IMR-90 (cell line): Measurements from ENCODE around the gene NDEL1.

Experiments
- CEBPB ChIP-seq: IDR thresholded peaks from 2 replicates; pipeline ENCODE4 v1.6.1; 2012; ENCODE audit warnings: low read depth, low read length, improper control_type of control experiment
- CHD1 ChIP-seq: IDR thresholded peaks from 2 replicates; pipeline ENCODE4 v1.6.1; 2012; ENCODE audit warnings: low read depth, low read length, improper control_type of control experiment
- MAZ ChIP-seq: IDR thresholded peaks from 2 replicates; pipeline ENCODE4 v1.6.1; 2012; ENCODE audit warnings: low read depth, mild to moderate bottlenecking, low read length, improper control_type of control experiment, moderate library complexity, borderline replicate concordance
- MXI1 ChIP-seq: IDR thresholded peaks from 2 replicates; pipeline ENCODE4 v1.6.1; 2012; ENCODE audit warnings: low read depth, mild to moderate bottlenecking, low read length, moderate library complexity, borderline replicate concordance
- POLR2A ChIP-seq: IDR thresholded peaks from 2 replicates; pipeline ENCODE4 v1.6.1; 2012; ENCODE audit warnings: mild to moderate bottlenecking, low read depth, low read length
- RAD21 ChIP-seq: IDR thresholded peaks from 2 replicates; pipeline ENCODE4 v1.6.1; 2012; ENCODE audit warnings: low read length, improper control_type of control experiment
- TF ChIP-seq, protein P1 (sequence below): conservative IDR thresholded peaks from 2 replicates; pipeline ENCODE4 v1.5.1; 2012; ENCODE audit warnings: mild to moderate bottlenecking, low read depth, low read length, improper control_type of control experiment
- TF ChIP-seq, protein P2 (sequence below): fragments of 150-350 bp; IDR thresholded peaks from 2 replicates; pipeline ENCODE4 v1.6.1; 2017; ENCODE audit warnings: mild to moderate bottlenecking, antibody characterized with exemption, low read length, low read depth

DNA sequence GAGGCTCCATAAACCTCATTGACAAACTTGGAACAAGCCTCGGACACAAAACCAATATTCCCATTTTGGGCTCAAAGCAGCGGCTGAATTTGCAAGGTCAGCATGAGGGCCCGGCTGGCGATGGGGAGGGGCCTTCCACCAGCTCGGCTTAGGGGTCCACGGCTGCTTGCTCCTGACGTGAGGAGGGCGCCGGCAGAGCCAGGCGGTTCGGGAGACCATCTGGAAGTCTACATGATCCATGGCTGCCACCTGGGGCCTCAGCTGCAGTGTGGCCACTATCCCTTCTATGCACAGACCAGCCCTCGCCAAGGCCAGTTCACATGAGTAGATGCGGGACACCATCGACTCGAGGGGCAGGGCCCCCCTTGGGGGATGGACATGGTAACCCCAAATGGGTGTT lies 39.1 kb downstream of the NDEL1 start:
- TF ChIP-seq POLR2A (no peak), MAZ (no peak), CHD1 (no peak), RAD21 (no peak), MXI1 (no peak), CEBPB (no peak)
- TF ChIP-seq, protein P1, sequence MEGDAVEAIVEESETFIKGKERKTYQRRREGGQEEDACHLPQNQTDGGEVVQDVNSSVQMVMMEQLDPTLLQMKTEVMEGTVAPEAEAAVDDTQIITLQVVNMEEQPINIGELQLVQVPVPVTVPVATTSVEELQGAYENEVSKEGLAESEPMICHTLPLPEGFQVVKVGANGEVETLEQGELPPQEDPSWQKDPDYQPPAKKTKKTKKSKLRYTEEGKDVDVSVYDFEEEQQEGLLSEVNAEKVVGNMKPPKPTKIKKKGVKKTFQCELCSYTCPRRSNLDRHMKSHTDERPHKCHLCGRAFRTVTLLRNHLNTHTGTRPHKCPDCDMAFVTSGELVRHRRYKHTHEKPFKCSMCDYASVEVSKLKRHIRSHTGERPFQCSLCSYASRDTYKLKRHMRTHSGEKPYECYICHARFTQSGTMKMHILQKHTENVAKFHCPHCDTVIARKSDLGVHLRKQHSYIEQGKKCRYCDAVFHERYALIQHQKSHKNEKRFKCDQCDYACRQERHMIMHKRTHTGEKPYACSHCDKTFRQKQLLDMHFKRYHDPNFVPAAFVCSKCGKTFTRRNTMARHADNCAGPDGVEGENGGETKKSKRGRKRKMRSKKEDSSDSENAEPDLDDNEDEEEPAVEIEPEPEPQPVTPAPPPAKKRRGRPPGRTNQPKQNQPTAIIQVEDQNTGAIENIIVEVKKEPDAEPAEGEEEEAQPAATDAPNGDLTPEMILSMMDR: no peak
- TF ChIP-seq, protein P2, sequence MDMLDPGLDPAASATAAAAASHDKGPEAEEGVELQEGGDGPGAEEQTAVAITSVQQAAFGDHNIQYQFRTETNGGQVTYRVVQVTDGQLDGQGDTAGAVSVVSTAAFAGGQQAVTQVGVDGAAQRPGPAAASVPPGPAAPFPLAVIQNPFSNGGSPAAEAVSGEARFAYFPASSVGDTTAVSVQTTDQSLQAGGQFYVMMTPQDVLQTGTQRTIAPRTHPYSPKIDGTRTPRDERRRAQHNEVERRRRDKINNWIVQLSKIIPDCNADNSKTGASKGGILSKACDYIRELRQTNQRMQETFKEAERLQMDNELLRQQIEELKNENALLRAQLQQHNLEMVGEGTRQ: no peak
